ENCODE data around the gene WDR19. TPM values are rescaled to one million over a fixed set of nuclear protein-coding genes. Genes with fewer than 3 reads are reported as not detected.

The WDR19 gene
- polyA plus RNA-seq, 1 of the 3 experiments (the other 2 are of a cell fraction) = 23.3 TPM

DNA sequence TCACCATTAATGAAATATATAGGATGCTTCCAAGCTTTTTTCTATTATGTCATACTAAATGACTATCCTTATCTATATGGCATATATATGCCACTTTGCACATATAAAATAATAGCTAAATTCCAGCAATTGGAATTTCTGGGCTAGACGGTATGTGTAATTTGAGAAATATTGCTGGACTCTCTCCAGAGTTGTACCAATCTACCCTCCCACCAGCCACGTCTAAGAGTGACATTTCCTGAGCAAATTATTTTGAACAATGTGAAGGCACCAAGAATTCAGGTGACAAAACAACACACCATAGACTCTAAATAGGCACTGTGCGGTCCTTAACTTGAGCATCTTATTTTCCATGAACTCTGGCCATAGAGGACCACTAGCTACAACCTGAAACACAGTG lies 121.5 kb downstream of the WDR19 start:
- no peak for DNase-seq
- CTCF ChIA-PET = interaction anchor here (1.1 kb wide), 1 partner anchor 586 kb away, joined by 3 read pairs; no protein-coding TSS in a partner anchor

More for the DNA sequence above, 121.5 kb downstream of the WDR19 start:
- Histone ChIP-seq H3K79me2 (ENCODE audit: insufficient read depth) (0 out of 2 replicates have a peak, but pooled peaks cover 6% of the 10 kb centered on the region), H3K9me3 (no peaks in the 10 kb centered on the region), H3K9ac (no peak overlapping the region), H3K9me2 (no peaks in the 10 kb centered on the region), H3K4me2 (no peak overlapping the region), H3K4me1 (ENCODE audit: control insufficient read depth in 1 of 2, insufficient read depth in 2 of 2, low read depth in 1 of 2, low read length in 1 of 2) (no peaks in the 10 kb centered on the region), H3K27me3 (ENCODE audit: insufficient read depth) (no peaks in the 10 kb centered on the region), H3K27ac (ENCODE audit: low read depth in 2 of 2, low read length in 1 of 2) (no peak overlapping the region), H3K4me3 (ENCODE audit: low read depth in 2 of 2, low read length in 1 of 2) (no peak overlapping the region), H3F3A (replicated peaks; ENCODE audit: insufficient read depth) (peaks cover 4% of the 10 kb centered on the region), H4K20me1 (ENCODE audit: insufficient read depth) (no peaks in the 10 kb centered on the region), H2AFZ (ENCODE audit: low read depth) (no peak overlapping the region), H3K36me3 (replicated peaks in 1 of 2; ENCODE audit: control insufficient read depth in 1 of 2, insufficient read depth in 2 of 2, low read length in 1 of 2) (peaks cover 50 to 51% of the 10 kb centered on the region in 2 experiments)
- WGBS (ENCODE audit: low lambda C conversion rate) = 84% methylated on average over 3 of the region's 3 CpGs
- TF ChIP-seq FOXJ3 (CRISPR knock-in tag; IDR thresholded peaks at IDR 0.05) = no peak
- no peak for TF ChIP-seq POLR2AphosphoS5 (IDR thresholded peaks at IDR 0.05; ENCODE audit: low read depth, low read length)
- no peak for TF ChIP-seq NRF1 (IDR thresholded peaks at IDR 0.05; ENCODE audit: low read depth, low read length)
- TF ChIP-seq, protein P1, sequence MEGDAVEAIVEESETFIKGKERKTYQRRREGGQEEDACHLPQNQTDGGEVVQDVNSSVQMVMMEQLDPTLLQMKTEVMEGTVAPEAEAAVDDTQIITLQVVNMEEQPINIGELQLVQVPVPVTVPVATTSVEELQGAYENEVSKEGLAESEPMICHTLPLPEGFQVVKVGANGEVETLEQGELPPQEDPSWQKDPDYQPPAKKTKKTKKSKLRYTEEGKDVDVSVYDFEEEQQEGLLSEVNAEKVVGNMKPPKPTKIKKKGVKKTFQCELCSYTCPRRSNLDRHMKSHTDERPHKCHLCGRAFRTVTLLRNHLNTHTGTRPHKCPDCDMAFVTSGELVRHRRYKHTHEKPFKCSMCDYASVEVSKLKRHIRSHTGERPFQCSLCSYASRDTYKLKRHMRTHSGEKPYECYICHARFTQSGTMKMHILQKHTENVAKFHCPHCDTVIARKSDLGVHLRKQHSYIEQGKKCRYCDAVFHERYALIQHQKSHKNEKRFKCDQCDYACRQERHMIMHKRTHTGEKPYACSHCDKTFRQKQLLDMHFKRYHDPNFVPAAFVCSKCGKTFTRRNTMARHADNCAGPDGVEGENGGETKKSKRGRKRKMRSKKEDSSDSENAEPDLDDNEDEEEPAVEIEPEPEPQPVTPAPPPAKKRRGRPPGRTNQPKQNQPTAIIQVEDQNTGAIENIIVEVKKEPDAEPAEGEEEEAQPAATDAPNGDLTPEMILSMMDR (IDR thresholded peaks at IDR 0.05) = no peak
- no peak for TF ChIP-seq TCF12 (IDR thresholded peaks at IDR 0.05)
- no peak for TF ChIP-seq RFX5 (IDR thresholded peaks at IDR 0.05; ENCODE audit: low read length)
- TF ChIP-seq, protein P2, sequence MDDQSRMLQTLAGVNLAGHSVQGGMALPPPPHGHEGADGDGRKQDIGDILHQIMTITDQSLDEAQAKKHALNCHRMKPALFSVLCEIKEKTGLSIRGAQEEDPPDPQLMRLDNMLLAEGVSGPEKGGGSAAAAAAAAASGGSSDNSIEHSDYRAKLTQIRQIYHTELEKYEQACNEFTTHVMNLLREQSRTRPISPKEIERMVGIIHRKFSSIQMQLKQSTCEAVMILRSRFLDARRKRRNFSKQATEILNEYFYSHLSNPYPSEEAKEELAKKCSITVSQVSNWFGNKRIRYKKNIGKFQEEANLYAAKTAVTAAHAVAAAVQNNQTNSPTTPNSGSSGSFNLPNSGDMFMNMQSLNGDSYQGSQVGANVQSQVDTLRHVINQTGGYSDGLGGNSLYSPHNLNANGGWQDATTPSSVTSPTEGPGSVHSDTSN (IDR thresholded peaks at IDR 0.05) = no peak
- TF ChIP-seq, protein P3, sequence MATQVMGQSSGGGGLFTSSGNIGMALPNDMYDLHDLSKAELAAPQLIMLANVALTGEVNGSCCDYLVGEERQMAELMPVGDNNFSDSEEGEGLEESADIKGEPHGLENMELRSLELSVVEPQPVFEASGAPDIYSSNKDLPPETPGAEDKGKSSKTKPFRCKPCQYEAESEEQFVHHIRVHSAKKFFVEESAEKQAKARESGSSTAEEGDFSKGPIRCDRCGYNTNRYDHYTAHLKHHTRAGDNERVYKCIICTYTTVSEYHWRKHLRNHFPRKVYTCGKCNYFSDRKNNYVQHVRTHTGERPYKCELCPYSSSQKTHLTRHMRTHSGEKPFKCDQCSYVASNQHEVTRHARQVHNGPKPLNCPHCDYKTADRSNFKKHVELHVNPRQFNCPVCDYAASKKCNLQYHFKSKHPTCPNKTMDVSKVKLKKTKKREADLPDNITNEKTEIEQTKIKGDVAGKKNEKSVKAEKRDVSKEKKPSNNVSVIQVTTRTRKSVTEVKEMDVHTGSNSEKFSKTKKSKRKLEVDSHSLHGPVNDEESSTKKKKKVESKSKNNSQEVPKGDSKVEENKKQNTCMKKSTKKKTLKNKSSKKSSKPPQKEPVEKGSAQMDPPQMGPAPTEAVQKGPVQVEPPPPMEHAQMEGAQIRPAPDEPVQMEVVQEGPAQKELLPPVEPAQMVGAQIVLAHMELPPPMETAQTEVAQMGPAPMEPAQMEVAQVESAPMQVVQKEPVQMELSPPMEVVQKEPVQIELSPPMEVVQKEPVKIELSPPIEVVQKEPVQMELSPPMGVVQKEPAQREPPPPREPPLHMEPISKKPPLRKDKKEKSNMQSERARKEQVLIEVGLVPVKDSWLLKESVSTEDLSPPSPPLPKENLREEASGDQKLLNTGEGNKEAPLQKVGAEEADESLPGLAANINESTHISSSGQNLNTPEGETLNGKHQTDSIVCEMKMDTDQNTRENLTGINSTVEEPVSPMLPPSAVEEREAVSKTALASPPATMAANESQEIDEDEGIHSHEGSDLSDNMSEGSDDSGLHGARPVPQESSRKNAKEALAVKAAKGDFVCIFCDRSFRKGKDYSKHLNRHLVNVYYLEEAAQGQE (IDR thresholded peaks at IDR 0.05; ENCODE audit: low read depth, low read length) = no peak
- TF ChIP-seq, protein P4, sequence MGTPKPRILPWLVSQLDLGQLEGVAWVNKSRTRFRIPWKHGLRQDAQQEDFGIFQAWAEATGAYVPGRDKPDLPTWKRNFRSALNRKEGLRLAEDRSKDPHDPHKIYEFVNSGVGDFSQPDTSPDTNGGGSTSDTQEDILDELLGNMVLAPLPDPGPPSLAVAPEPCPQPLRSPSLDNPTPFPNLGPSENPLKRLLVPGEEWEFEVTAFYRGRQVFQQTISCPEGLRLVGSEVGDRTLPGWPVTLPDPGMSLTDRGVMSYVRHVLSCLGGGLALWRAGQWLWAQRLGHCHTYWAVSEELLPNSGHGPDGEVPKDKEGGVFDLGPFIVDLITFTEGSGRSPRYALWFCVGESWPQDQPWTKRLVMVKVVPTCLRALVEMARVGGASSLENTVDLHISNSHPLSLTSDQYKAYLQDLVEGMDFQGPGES (IDR thresholded peaks at IDR 0.05; ENCODE audit: low read depth, low read length) = no peak
- TF ChIP-seq FOXM1 (IDR thresholded peaks at IDR 0.05; ENCODE audit: low read depth) = no peak
- TF ChIP-seq CHD2 (IDR thresholded peaks at IDR 0.05; ENCODE audit: low read length, partially characterized antibody) = no peak
- TF ChIP-seq, protein P5, sequence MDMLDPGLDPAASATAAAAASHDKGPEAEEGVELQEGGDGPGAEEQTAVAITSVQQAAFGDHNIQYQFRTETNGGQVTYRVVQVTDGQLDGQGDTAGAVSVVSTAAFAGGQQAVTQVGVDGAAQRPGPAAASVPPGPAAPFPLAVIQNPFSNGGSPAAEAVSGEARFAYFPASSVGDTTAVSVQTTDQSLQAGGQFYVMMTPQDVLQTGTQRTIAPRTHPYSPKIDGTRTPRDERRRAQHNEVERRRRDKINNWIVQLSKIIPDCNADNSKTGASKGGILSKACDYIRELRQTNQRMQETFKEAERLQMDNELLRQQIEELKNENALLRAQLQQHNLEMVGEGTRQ (IDR thresholded peaks at IDR 0.05; ENCODE audit: borderline replicate concordance, low read depth, low read length) = no peak
- TF ChIP-seq SIN3A (IDR thresholded peaks at IDR 0.05; ENCODE audit: borderline replicate concordance, low read depth, low read length) = no peak
- no peak for TF ChIP-seq MXI1 (IDR thresholded peaks at IDR 0.05; ENCODE audit: low read depth, low read length)
- TF ChIP-seq, protein P6, sequence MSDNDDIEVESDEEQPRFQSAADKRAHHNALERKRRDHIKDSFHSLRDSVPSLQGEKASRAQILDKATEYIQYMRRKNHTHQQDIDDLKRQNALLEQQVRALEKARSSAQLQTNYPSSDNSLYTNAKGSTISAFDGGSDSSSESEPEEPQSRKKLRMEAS (IDR thresholded peaks at IDR 0.05; ENCODE audit: low read depth) = no peak
- TF ChIP-seq JUND (IDR thresholded peaks at IDR 0.05) = no peak
- no peak for TF ChIP-seq ELF1 (IDR thresholded peaks at IDR 0.05)
- TF ChIP-seq RXRA (IDR thresholded peaks at IDR 0.05; ENCODE audit: borderline replicate concordance, low read depth) = no peak
- POLR2A ChIA-PET = interaction anchor here (0.7 kb wide), 1 partner anchor 27 kb away, joined by 3 read pairs; no protein-coding TSS in a partner anchor
